ENCODE results near the gene FGG.
A peak's percentile ranks its signal among the peaks of the same experiment; 100 is the strongest.

Gene FGG

DNA sequence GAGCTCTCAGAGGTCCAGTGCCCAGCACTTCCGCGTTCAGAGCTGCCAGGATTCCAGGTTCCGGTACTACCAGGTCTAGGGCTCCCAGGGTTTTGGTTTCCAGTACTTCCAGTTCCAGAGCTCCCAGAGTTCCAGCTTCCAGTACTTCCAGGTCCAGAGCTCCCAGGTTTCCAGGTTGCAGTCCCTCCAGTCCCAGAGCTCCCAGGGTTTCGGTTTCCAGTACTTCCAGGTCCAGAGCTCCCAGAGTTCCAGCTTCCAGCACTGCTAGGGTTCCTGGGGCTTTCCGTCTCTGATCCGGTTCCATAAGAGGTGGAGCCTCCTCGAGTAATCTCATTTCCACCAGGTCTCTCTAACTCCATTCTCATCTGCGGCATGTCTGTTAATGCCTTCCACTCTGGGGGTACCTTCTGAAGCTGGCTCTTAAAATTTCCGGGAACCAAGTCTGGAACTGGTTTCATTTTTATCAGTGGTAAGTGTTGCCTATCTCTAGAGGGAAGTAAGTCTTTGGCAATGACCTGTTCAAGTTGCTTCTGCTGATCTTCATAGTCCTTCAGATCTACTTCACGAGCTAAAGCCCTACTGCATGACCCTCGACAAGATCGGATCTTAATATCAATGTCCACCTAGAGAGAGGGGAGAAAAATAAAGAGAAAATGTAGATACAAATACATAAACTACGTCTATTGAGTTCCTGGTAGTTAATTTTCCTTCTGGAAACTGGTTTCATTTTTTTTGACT, 26.0 kb downstream of the FGG start:
- DNase-seq (ENCODE audit: low spot score), result no peak

DNA sequence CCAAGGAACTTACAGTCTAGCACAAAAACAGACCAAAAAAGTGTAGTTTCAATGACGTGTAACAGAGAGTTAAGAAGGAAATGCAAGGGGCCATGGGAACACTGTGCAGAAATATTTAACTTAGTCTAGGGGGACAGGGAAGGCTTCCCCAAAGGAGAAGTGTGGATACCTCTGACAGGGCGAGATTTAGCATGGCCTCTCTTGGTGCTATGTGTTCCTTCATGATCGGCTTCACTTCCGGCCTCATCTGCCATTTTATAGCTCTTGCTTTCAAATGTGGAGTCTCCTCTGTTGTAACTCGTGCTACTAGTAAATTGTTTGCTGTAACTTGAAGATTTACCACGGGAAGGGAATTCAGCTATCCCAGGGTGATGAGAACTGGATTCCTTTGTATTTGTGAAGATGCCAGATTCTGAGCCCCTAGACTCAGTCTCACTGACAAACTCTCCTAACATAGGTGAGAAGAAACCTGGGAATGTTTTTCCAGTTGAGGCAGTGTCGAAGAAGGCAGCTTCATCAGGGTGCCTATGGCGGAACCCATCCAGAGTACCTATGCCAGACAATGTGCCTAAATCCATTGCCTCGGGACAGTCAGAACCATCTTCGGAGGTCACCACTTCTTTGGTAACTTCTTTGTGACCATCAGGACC, 27.0 kb downstream of the FGG start:
- DNase-seq (ENCODE audit: low spot score), result no peak

GRCh38 chr4:154584259-154584658, 28.2 kb downstream of the FGG start:
- DNase-seq (ENCODE audit: low spot score), result no peak

GRCh38 chr4:154583677-154584076, 28.8 kb downstream of the FGG start:
- DNase-seq (ENCODE audit: low spot score), result no peak

GRCh38 chr4:154583230-154583629, 29.2 kb downstream of the FGG start:
- DNase-seq (ENCODE audit: low spot score), result no peak

- no peak for DNase-seq (ENCODE audit: low spot score)
These were observed 29.7 kb downstream of the FGG start for GRCh38 chr4:154582723-154583122.

- DNase-seq (ENCODE audit: low spot score), result no peak
These were observed 32.5 kb downstream of the FGG start for GRCh38 chr4:154579927-154580326.

DNA sequence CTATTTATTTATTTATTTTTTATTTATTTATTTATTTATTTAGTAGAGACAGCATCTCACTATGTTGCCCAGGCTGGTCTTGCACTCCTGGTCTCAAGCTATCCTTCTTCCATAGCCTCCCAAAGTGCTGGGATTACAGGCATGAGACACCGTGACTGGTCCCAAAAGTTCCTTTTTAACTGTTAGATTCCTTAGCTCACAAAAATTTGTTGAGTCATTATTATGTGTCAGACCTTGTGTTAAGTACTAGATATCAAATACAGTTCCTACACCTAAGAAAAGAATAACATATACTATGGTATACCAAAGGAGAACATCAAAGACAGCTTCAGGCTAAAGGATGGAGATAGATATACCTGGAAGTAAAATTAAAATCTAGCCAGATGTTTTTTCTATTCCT, 33.5 kb downstream of the FGG start:
- DNase-seq (ENCODE audit: low spot score), result no peak

- no peak for DNase-seq (ENCODE audit: low spot score)
These were observed 35.1 kb downstream of the FGG start for GRCh38 chr4:154577324-154577723.

GRCh38 chr4:154574311-154574710, 38.1 kb downstream of the FGG start:
- no peak for DNase-seq (ENCODE audit: low spot score)

DNA sequence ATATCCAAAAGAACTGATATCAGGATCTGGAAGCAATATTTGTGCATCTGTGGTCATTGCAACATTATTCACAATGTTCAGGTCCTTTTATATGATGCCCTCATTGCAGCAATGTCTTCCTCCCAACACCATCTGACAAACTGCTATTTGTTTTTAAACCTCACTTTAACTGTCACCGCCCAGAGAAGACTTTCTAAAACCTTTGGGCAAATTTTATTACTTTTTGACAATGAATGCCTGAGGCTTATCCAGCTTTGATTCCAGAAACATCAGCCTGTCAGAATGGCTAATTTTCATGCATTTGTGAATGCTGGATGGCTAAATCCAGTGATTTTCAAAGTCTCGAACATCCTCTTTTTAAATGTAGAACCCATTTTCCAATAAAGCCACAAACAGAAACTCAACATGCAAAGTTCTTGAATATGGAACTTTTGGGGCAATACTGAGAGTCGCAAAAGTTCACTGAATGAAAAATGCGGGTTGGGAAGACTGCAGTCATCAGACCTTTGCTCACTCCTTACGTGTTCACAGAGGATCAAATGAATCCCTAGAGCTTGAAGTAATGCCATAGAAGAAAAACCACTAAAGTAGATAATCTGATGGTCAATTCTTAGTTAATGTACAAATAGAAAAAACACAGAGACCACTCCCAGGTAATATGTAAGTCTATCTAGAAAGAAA, 39.1 kb downstream of the FGG start:
- DNase-seq (ENCODE audit: low spot score), result no peak

GRCh38 chr4:154569584-154569983, 42.9 kb downstream of the FGG start:
- no peak for DNase-seq (ENCODE audit: low spot score)

GRCh38 chr4:154569028-154569427, 43.4 kb downstream of the FGG start:
- no peak for DNase-seq (ENCODE audit: low spot score)

DNA sequence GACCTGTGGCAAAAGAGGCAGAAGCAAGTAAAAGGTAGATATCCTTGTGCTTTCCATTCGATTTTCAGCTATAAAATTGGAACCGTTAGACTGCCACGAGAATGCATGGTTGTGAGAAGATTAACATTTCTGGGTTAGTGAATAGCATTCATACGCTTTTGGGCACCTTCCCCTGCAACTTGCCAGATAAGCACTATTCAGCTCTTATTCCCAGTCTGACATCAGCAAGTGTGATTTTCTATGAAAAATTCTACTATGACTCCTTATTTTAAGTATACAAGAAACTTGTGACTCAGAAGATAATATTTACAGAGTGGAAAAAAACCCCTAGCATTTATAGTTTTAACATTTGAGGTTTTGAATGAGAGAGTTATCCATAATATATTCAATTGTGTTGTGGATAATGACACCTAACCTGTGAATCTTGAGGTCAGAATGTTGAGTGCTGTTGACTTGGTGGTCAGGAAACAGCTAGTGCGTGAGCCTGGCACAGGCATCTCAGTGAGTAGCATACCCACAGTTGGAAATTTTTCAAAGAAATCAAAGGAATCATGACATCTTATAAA, 45.7 kb downstream of the FGG start:
- no peak for DNase-seq (ENCODE audit: low spot score)

DNA sequence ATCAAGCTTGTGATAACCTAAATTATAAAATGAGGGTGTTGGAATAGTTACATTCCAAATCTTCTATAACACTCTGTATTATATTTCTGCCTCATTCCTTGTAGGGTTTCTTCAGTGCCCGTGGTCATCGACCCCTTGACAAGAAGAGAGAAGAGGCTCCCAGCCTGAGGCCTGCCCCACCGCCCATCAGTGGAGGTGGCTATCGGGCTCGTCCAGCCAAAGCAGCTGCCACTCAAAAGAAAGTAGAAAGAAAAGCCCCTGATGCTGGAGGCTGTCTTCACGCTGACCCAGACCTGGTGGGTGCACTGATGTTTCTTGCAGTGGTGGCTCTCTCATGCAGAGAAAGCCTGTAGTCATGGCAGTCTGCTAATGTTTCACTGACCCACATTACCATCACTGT, 46.8 kb downstream of the FGG start:
- DNase-seq (ENCODE audit: low spot score), result no peak

- no peak for DNase-seq (ENCODE audit: low spot score)
These were observed 48.1 kb downstream of the FGG start for GRCh38 chr4:154564311-154564710.

DNA sequence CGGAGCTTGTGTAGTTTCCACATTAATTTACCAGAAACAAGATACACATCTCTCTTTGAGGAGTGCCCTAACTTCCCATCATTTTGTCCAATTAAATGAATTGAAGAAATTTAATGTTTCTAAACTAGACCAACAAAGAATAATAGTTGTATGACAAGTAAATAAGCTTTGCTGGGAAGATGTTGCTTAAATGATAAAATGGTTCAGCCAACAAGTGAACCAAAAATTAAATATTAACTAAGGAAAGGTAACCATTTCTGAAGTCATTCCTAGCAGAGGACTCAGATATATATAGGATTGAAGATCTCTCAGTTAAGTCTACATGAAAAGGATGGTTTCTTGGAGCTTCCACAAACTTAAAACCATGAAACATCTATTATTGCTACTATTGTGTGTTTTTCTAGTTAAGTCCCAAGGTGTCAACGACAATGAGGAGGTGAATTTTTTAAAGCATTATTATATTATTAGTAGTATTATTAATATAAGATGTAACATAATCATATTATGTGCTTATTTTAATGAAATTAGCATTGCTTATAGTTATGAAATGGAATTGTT, 49.7 kb downstream of the FGG start, which contains the start of gene FGB:
Gene FGB, plus strand, starts transcription at position 315 of the 558 bp plus-strand sequence. Its CDS starts 8 bp downstream, at position 323.
- DNase-seq (ENCODE audit: low spot score), result no peak

DNA sequence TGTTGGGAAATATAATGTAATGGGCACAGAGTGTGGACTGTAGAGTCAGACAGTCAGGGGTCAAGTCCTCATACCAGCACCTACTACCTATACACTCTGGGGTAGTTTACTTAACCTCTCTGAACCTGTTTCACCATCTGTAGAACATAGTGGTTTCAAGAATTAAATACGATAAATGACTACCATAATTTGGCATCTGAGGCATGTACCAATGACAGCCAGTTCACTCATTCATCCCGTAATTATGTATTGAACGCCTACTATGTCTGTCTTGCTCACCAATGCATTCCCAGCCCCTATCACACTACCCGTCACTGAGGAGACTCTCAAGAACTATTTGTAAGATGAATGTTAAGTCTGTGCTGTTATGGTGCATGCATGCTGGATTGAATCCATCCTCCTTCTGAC, 51.6 kb downstream of the FGG start:
- no peak for DNase-seq (ENCODE audit: low spot score)

GRCh38 chr4:154560419-154560801, 52.0 kb downstream of the FGG start:
- no peak for DNase-seq (ENCODE audit: low spot score)

- DNase-seq (ENCODE audit: low spot score), result peak; percentile 69
These were observed 52.7 kb downstream of the FGG start for GRCh38 chr4:154559494-154560418.

- no peak for DNase-seq (ENCODE audit: low spot score)
These were observed 53.3 kb downstream of the FGG start for GRCh38 chr4:154559141-154559493.
